PC-9 (cell line): ENCODE measurements around the gene ERC1. TPM values are rescaled to one million over a fixed set of nuclear protein-coding genes. Genes with fewer than 3 reads are reported as not detected.

Experiments used
- BruUV-seq: library from RNA; stranded (reverse); fragments of 400-500 nt; replicated peaks from 2 replicates; lab custom pipeline; 2021; lab: Mats Ljungman, UMichigan
- CTCF ChIA-PET: fragments of 300-600 bp; sonication (Branson Sonifier 250); formaldehyde crosslinking; loops from one replicate; lab custom pipeline; 2022; ENCODE audit warnings: antibody characterized with exemption; lab: Charles Lee
- POLR2A ChIA-PET: fragments of 300-600 bp; sonication (Branson Sonifier 250); formaldehyde crosslinking; loops from one replicate; lab custom pipeline; 2022; ENCODE audit warnings: antibody characterized with exemption; ENCODE audit not compliant: unreplicated experiment; lab: Charles Lee
- DNase-seq, 2 experiments: peaks; one replicate each; pipeline versions ENCODE4 v3.0.0 to v3.0.0-alpha.2; 2015 to 2022; ENCODE audit warnings: mixed read lengths in 1 of 2
- H2AFZ ChIP-seq: fragments of 200-600 bp; sonication (generic); 2 replicates; pipeline ENCODE4 v1.8.1; 2017; ENCODE audit warnings: antibody characterized with exemption
- H3F3A ChIP-seq: fragments of 200-600 bp; sonication (generic); 2 replicates; pipeline ENCODE4 v1.8.1; 2017; ENCODE audit warnings: antibody characterized with exemption, mild to moderate bottlenecking, low read depth; ENCODE audit not compliant: insufficient read depth
- H3K27ac ChIP-seq: fragments of 200-600 bp; sonication (generic); 2 replicates; pipeline ENCODE4 v1.6.1; 2016; ENCODE audit warnings: mixed run types
- H3K27me3 ChIP-seq: fragments of 200-600 bp; sonication (generic); 2 replicates; pipeline ENCODE4 v1.6.1; 2016; ENCODE audit warnings: low read depth, mixed run types; ENCODE audit not compliant: insufficient read depth
- H3K36me3 ChIP-seq: fragments of 200-600 bp; sonication (generic); 2 replicates; pipeline ENCODE4 v1.6.1; 2016; ENCODE audit warnings: low read depth, mixed run types
- H3K4me1 ChIP-seq: fragments of 200-600 bp; sonication (generic); replicated peaks from 2 replicates; pipeline ENCODE4 v1.6.1; 2016; ENCODE audit warnings: mixed run types; ENCODE audit not compliant: insufficient read depth
- H3K4me2 ChIP-seq: fragments of 200-600 bp; sonication (generic); 2 replicates; pipeline ENCODE4 v1.6.1; 2017; ENCODE audit warnings: mixed run types
- H3K4me3 ChIP-seq: fragments of 200-600 bp; sonication (generic); 2 replicates; pipeline ENCODE4 v1.6.1; 2016; ENCODE audit warnings: mixed run types
- H3K79me2 ChIP-seq: fragments of 200-600 bp; sonication (generic); 2 replicates; pipeline ENCODE4 v1.6.1; 2017; ENCODE audit warnings: low read depth, mixed run types
- H3K9me2 ChIP-seq: fragments of 200-600 bp; sonication (generic); 2 replicates; pipeline ENCODE4 v1.8.1; 2017; ENCODE audit warnings: mild to moderate bottlenecking; ENCODE audit not compliant: insufficient read depth
- H3K9me3 ChIP-seq: fragments of 200-600 bp; sonication (generic); 2 replicates; pipeline ENCODE4 v1.8.1; 2016; ENCODE audit warnings: low read depth; ENCODE audit not compliant: insufficient read depth
- H4K20me1 ChIP-seq: fragments of 200-600 bp; sonication (generic); 2 replicates; pipeline ENCODE4 v1.8.1; 2017; ENCODE audit not compliant: insufficient read depth
- EZH2 ChIP-seq: fragments of 200-600 bp; sonication (generic); IDR thresholded peaks from 2 replicates; pipeline ENCODE4 v1.8.0; 2017; ENCODE audit warnings: antibody characterized with exemption, low read depth
- intact Hi-C: fragments of 100-400 bp; cut with micrococcal nuclease; formaldehyde crosslinking; loops from one replicate; pipeline ENCODE4 v1.10.0; 2022; ENCODE audit not compliant: unreplicated experiment
- total RNA-seq: library from RNA; stranded (reverse); gene quantifications from 2 replicates; pipeline ENCODE4 v1.2.3, GENCODE V29; 2021
- TF ChIP-seq, protein P1 (sequence below): fragments of 200-600 bp; sonication (generic); conservative IDR thresholded peaks from 2 replicates; pipeline ENCODE4 v1.6.1; 2017; ENCODE audit warnings: mixed run types, antibody characterized with exemption, mild to moderate bottlenecking, moderate library complexity

Gene ERC1
- total RNA-seq, 1 experiment from 2014 or later = 52.0 TPM

DNA sequence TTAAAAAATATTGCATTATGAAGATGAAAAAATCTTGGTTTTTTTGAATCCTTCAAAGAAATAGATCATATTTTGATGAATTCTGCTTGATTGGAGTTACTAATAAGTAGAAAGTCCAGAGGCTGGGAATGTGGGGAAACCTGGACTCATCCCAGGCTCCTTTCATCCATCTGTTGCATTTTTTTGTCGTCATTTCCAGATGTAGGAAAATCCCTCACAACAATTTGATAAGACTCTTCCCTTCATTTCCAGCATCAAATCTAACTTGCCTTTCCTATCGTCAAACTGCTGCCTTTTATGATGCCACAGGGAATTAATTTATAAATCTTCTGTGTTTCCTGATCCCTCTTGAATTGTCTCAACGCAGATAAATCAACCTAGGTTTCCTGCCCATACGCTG, 391.8 kb downstream of the ERC1 start:
- H3K36me3 ChIP-seq = no peaks in the 10 kb centered on the region
- CTCF ChIA-PET = no interaction called here
- no peaks in the 10 kb centered on the region for H3K9me2 ChIP-seq
- no peak overlapping the region for H3K4me3 ChIP-seq
- no peaks in the 10 kb centered on the region for H3K27me3 ChIP-seq
- POLR2A ChIA-PET = no interaction called here
- H3K79me2 ChIP-seq = no peaks in the 10 kb centered on the region
- intact Hi-C loops = no loop called here
- no peak overlapping the region for H3K4me2 ChIP-seq
- H3K27ac ChIP-seq = no peak overlapping the region
- BruUV-seq = no TSS peak
- H3K9me3 ChIP-seq = no peaks in the 10 kb centered on the region
- no peaks in the 10 kb centered on the region for H3F3A ChIP-seq
- no peak for DNase-seq
- TF ChIP-seq, protein P1, sequence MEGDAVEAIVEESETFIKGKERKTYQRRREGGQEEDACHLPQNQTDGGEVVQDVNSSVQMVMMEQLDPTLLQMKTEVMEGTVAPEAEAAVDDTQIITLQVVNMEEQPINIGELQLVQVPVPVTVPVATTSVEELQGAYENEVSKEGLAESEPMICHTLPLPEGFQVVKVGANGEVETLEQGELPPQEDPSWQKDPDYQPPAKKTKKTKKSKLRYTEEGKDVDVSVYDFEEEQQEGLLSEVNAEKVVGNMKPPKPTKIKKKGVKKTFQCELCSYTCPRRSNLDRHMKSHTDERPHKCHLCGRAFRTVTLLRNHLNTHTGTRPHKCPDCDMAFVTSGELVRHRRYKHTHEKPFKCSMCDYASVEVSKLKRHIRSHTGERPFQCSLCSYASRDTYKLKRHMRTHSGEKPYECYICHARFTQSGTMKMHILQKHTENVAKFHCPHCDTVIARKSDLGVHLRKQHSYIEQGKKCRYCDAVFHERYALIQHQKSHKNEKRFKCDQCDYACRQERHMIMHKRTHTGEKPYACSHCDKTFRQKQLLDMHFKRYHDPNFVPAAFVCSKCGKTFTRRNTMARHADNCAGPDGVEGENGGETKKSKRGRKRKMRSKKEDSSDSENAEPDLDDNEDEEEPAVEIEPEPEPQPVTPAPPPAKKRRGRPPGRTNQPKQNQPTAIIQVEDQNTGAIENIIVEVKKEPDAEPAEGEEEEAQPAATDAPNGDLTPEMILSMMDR = no peak
- TF ChIP-seq EZH2 = no peak
- H3K4me1 ChIP-seq = no peaks in the 10 kb centered on the region
- H4K20me1 ChIP-seq = no peaks in the 10 kb centered on the region
- H2AFZ ChIP-seq = no peak overlapping the region

- no peak overlapping the region for H2AFZ ChIP-seq
- ChIA-PET POLR2A (no interaction called here), CTCF (no interaction called here)
Measured at GRCh38 chr12:1383758-1384157, 392.7 kb downstream of the ERC1 start.

DNA sequence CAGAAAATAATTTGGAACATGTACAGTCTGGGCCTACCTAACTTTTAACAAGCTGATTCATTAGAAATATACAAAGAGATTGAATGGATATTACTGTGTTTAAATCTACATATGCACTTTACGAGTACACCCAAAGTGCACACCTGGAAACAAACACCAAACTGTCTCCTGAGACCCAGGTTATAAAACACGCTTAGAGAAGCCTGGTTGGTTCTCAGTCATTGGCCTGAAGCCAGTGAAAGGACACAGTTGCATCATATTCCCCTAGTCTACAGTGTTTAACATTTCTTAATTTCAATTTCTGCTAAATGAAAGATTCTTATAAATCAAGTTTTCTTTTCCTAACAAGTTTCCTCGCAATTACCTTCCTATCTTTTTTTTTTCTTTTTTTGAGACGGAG, 393.9 kb downstream of the ERC1 start:
- Histone ChIP-seq H3K9me2 (no peaks in the 10 kb centered on the region; the same call in 1 of the 2 replicates), H3F3A (no peaks in the 10 kb centered on the region), H4K20me1 (no peaks in the 10 kb centered on the region), H3K4me2 (no peak overlapping the region), H3K36me3 (no peaks in the 10 kb centered on the region), H3K79me2 (no peaks in the 10 kb centered on the region), H3K4me3 (no peak overlapping the region), H3K27me3 (no peaks in the 10 kb centered on the region), H2AFZ (no peak overlapping the region), H3K9me3 (no peaks in the 10 kb centered on the region), H3K4me1 (no peaks in the 10 kb centered on the region), H3K27ac (no peak overlapping the region)
- intact Hi-C loops = no loop called here
- ChIA-PET CTCF (no interaction called here), POLR2A (no interaction called here)
- no peak for DNase-seq
- no peak for TF ChIP-seq EZH2
- TF ChIP-seq, protein P1 = no peak
- no TSS peak for BruUV-seq

More at GRCh38 chr12:1383758-1384157, 392.7 kb downstream of the ERC1 start:
- no peak for DNase-seq
- Histone ChIP-seq H3K4me1 (no peaks in the 10 kb centered on the region), H3K36me3 (no peaks in the 10 kb centered on the region), H3K9me2 (no peaks in the 10 kb centered on the region; the same call in 1 of the 2 replicates), H4K20me1 (no peaks in the 10 kb centered on the region), H3F3A (no peaks in the 10 kb centered on the region), H3K79me2 (no peaks in the 10 kb centered on the region), H3K4me2 (no peak overlapping the region), H3K4me3 (no peak overlapping the region), H3K9me3 (no peaks in the 10 kb centered on the region), H3K27ac (no peak overlapping the region), H3K27me3 (no peaks in the 10 kb centered on the region)
- intact Hi-C loops = no loop called here
- TF ChIP-seq, protein P1 = no peak
- TF ChIP-seq EZH2 = no peak
- no TSS peak for BruUV-seq
